Measurements from ENCODE around the gene SKIC2. TPM values are rescaled to one million over a fixed set of nuclear protein-coding genes. Genes with fewer than 3 reads are reported as not detected.
A peak's percentile ranks its signal among the peaks of the same experiment; 100 is the strongest.
"Not testable (repeated sequence)": the region's sequence is repeated elsewhere in the genome, so short reads cannot be mapped to it uniquely, and the experiment has no call there.

SKIC2 gene
- total RNA-seq, 4 donors from 2014 or later = 81.3 to 130 (median 107) TPM

DNA sequence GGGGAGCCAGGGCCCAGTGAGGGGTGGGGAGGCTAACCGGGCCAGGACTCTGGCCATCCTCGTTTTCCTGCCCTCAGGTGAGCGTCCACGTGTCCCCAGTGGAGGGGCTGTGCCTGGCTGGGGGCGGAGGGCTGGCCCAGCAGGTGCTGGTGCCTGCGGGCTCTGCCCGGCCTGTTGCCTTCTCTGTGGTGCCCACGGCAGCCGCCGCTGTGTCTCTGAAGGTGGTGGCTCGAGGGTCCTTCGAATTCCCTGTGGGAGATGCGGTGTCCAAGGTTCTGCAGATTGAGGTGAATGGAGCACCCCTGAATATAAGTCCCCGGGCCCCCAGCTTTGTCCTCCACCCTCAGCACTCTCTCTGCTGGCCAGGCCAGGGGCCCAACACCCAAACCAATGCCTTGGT lies 35.4 kb downstream of the SKIC2 start:
- not testable (repeated sequence) for H3K4me1 ChIP-seq, H3K27me3 ChIP-seq, H3K27ac ChIP-seq, H3K4me3 ChIP-seq, H3K9me3 ChIP-seq, H3K36me3 ChIP-seq
- DNase-seq = peak in 1 of 3 donors; percentile 21

DNA sequence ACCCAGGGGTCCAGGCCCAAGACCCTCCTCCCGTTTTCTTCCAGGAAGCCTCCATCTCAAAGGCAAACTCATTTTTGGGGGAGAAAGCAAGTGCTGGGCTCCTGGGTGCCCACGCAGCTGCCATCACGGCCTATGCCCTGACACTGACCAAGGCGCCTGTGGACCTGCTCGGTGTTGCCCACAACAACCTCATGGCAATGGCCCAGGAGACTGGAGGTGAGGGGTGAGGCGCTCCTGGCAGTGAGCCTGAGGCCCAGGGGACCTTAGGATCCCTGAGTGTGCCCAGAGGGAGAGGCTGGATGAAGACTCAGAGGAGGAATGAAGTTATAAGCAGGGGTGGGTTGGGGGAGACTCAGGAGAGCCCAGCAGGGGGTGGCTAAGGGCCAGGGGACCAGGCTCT lies 37.4 kb downstream of the SKIC2 start:
- not testable (repeated sequence) for H3K4me3 ChIP-seq, H3K36me3 ChIP-seq, H3K4me1 ChIP-seq, H3K27ac ChIP-seq, H3K27me3 ChIP-seq, H3K9me3 ChIP-seq
- DNase-seq = peak in 2 of 3 donors; percentile 14 to 26

DNA sequence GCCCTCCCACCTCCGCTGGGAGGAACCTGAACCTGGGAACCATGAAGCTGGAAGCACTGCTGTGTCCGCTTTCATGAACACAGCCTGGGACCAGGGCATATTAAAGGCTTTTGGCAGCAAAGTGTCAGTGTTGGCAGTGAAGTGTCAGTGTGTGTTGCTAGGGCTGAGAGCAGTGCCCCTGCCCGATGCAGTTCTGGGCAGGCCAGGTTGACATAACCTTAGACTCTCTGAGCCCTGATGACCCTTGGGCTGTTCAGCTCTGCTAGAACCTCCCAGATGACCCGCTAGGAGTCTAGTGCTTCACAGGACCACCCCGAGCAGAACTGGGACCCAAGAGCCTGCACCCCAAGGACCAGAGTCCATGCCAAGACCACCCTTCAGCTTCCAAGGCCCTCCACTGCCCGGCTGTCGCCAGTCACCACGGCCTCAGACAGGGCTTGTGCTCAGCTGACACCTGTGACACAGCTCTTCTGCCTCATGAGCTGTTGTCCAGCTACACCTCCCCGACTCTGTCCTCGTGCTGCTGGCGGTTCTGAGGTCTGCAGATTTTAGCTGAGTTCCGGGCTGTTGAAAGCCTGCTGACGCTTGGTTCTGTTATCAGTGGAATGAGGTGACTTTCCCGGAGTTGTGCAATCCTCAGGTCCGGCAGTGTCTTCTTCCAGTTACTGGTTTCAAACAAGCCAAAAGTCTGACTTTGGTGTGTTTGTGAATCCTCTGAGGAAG lies 43.7 kb downstream of the SKIC2 start:
- not testable (repeated sequence) for DNase-seq, H3K4me3 ChIP-seq, H3K9me3 ChIP-seq, H3K4me1 ChIP-seq, H3K27me3 ChIP-seq, H3K27ac ChIP-seq, H3K36me3 ChIP-seq

- not testable (repeated sequence) for H3K36me3 ChIP-seq, H3K27ac ChIP-seq, DNase-seq, H3K4me3 ChIP-seq, H3K4me1 ChIP-seq, H3K27me3 ChIP-seq, H3K9me3 ChIP-seq
Measured at GRCh38 chr6:32003301-32003700, 44.3 kb downstream of the SKIC2 start.

GRCh38 chr6:32004393-32004792 lies 45.4 kb downstream of the SKIC2 start:
- not testable (repeated sequence) for H3K4me3 ChIP-seq, H3K36me3 ChIP-seq, H3K9me3 ChIP-seq, DNase-seq, H3K4me1 ChIP-seq, H3K27ac ChIP-seq, H3K27me3 ChIP-seq

DNA sequence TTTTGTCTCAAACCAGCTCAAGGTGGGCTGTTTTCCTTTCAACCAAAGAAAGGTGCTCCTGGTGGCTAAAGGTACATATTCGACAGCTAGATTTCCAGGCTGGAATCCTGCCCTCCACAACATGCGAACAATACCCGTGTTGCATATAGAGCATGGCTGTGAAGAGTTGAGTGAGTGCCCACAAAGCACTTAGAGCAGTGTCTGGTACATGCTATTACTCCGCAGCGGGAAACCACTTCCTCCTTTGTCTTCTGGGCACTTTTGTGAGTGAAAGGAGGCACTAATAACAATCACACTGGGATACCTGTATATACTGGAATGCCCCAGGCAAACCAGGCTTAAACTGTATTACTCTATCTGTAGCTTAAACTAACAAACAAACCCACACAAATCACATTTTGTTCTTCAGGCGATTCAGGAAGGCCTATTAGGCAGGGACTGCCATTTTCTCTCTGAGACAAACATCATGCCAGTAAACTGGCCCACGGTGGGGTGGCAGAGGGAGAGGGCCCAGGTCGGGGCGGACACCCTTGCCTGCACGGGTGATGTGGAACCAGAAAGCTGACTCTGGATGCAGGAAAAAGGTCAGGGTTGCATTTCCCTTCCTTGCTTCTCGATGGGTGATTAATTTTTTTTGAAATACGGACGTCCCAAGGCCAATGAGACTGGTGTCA lies 46.0 kb downstream of the SKIC2 start:
- not testable (repeated sequence) for H3K4me1 ChIP-seq, H3K27me3 ChIP-seq, H3K36me3 ChIP-seq, H3K4me3 ChIP-seq, H3K9me3 ChIP-seq, DNase-seq, H3K27ac ChIP-seq

DNA sequence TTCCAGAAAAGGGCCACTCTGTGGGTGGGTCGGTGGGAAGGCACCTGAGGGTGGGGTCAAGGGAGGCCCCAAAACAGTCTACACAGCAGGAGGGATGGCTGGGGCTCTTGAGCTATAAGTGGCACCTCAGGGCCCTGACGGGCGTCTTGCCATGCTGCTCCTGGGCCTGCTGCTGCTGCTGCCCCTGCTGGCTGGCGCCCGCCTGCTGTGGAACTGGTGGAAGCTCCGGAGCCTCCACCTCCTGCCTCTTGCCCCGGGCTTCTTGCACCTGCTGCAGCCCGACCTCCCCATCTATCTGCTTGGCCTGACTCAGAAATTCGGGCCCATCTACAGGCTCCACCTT lies 46.5 kb downstream of the SKIC2 start:
- H3K4me1 ChIP-seq, H3K36me3 ChIP-seq, H3K4me3 ChIP-seq, H3K9me3 ChIP-seq, H3K27me3 ChIP-seq, H3K27ac ChIP-seq: not testable (repeated sequence)
- peak in 1 of 3 donors; percentile 17 for DNase-seq

GRCh38 chr6:32005991-32006529 lies 47.1 kb downstream of the SKIC2 start:
- not testable (repeated sequence) for H3K4me1 ChIP-seq, H3K36me3 ChIP-seq, H3K4me3 ChIP-seq, H3K9me3 ChIP-seq, H3K27me3 ChIP-seq, H3K27ac ChIP-seq
- peak in 1 of 3 donors; percentile 7 for DNase-seq

GRCh38 chr6:32007086-32007485 lies 48.1 kb downstream of the SKIC2 start:
- not testable (repeated sequence) for H3K4me3 ChIP-seq, H3K36me3 ChIP-seq, H3K27me3 ChIP-seq, H3K9me3 ChIP-seq, H3K27ac ChIP-seq, H3K4me1 ChIP-seq
- peak in 1 of 3 donors; percentile 5 for DNase-seq

DNA sequence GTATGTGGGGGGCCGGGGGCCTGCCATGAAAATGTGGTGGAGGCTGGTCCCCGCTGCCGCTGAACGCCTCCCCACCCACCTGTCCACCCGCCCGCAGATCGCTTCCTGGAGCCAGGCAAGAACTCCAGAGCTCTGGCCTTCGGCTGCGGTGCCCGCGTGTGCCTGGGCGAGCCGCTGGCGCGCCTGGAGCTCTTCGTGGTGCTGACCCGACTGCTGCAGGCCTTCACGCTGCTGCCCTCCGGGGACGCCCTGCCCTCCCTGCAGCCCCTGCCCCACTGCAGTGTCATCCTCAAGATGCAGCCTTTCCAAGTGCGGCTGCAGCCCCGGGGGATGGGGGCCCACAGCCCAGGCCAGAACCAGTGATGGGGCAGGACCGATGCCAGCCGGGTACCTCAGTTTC lies 49.1 kb downstream of the SKIC2 start:
- H3K4me3 ChIP-seq = not testable (repeated sequence)

GRCh38 chr6:32008616-32009015 lies 49.6 kb downstream of the SKIC2 start:
- not testable (repeated sequence) for H3K27ac ChIP-seq, H3K9me3 ChIP-seq, H3K4me3 ChIP-seq, H3K27me3 ChIP-seq, DNase-seq, H3K4me1 ChIP-seq, H3K36me3 ChIP-seq

More for the DNA sequence above, 49.1 kb downstream of the SKIC2 start:
- H3K36me3 ChIP-seq, H3K4me1 ChIP-seq, H3K27ac ChIP-seq, H3K9me3 ChIP-seq, DNase-seq, H3K27me3 ChIP-seq: not testable (repeated sequence)

- not testable (repeated sequence) for H3K4me3 ChIP-seq, H3K27ac ChIP-seq, H3K9me3 ChIP-seq, H3K4me1 ChIP-seq, H3K27me3 ChIP-seq, H3K36me3 ChIP-seq
- DNase-seq = peak in 1 of 3 donors; percentile 4
Measured at GRCh38 chr6:32009537-32009936, 50.6 kb downstream of the SKIC2 start.

DNA sequence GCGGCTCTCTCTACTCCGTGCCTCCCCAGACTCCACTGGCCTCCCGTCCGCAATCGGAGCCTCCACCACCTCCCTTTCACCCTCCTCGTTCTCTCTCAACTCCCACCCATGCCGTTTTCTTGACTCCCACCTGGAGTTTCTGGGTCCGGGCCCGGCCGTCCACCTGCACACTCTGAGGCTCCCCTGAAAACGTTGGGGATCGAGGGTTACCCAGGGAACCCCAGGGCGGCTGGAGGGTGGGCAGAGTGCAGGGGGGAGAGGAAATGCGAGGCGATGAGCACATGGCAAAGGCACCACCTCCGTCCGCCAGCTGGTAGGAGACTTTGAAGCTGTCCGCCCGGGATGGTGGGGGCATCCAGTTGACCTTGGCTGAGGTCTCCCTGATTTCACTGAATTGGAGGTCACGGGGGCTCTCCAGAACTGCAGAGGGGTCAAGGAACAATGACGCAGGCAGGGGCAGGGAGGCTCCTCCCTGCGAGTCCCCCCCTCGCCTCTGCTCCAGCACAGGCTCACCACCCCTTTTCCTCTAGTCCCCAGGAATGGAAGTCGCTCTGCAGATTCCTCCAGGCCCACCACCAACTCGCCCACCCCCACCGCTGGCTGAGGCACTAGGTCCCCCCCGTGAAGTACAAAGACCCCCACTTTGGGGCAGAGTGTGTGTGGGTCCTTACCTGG lies 52.0 kb downstream of the SKIC2 start:
- H3K4me3 ChIP-seq, H3K9me3 ChIP-seq, H3K27me3 ChIP-seq, H3K4me1 ChIP-seq, H3K36me3 ChIP-seq, H3K27ac ChIP-seq: not testable (repeated sequence)
- DNase-seq = peak in 1 of 3 donors; percentile 24

- not testable (repeated sequence) for H3K27ac ChIP-seq, H3K4me3 ChIP-seq, H3K36me3 ChIP-seq, H3K27me3 ChIP-seq, H3K4me1 ChIP-seq, H3K9me3 ChIP-seq
- DNase-seq = peak in 2 of 3 donors; percentile 14 to 39
Measured at GRCh38 chr6:32012941-32013617, 54.1 kb downstream of the SKIC2 start.

DNA sequence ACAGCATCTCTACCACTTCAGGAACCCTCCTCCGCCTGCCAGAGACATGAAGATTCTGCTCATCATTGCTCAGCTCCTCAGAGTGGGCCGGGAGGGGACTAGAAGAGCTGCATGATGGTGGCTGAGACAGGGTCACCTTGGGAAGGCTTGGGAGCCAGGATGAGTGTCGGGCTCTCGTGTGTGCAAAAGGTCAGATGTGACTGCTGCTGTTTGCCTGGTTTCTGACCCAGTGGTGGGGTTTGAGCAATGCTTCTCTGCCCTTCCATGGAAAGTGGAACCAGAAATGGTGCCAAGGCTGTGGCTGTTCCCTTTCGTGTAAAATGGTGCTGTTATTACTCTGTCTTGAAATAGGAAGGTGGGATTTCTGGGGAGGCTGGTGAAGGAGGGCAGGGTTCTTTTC lies 54.8 kb downstream of the SKIC2 start:
- not testable (repeated sequence) for H3K4me3 ChIP-seq, H3K9me3 ChIP-seq, H3K27me3 ChIP-seq, DNase-seq, H3K4me1 ChIP-seq, H3K36me3 ChIP-seq, H3K27ac ChIP-seq

Measured in Peyer's patch (tissue), 4 donors.